HL-60 (cell line): Measurements from ENCODE around the gene IL15.
A peak's percentile ranks its signal among the peaks of the same experiment; 100 is the strongest.

Experiments
- DNase-seq, 2 experiments: peaks; one replicate each; pipeline ENCODE4 v3.0.0-alpha.2; 2010 to 2020; ENCODE audit warnings: low read depth in 1 of 2, low spot score in 1 of 2
- H3K27ac ChIP-seq: fragments of 250-450 bp; sonication (Bioruptor Pico); replicated peaks from 2 replicates; pipeline ENCODE4 v1.5.1; 2020; ENCODE audit warnings: mild to moderate bottlenecking, moderate library complexity
- H3K27me3 ChIP-seq: fragments of 250-450 bp; sonication (Bioruptor Pico); 2 replicates; pipeline ENCODE4 v1.5.1; 2021; ENCODE audit warnings: mild to moderate bottlenecking, moderate library complexity; ENCODE audit not compliant: insufficient read depth, poor library complexity, severe bottlenecking
- H3K4me3 ChIP-seq: replicated peaks from 2 replicates; pipeline ENCODE4 v1.5.1; 2011; ENCODE audit warnings: mild to moderate bottlenecking, control low read depth, low read length; ENCODE audit not compliant: insufficient read depth
- CTCF ChIP-seq: IDR thresholded peaks from one replicate; pipeline ENCODE4 v1.5.1; 2011; ENCODE audit warnings: low read length, control low read depth, inconsistent platforms; ENCODE audit not compliant: insufficient read depth
- GABPA ChIP-seq: IDR thresholded peaks from 2 replicates; pipeline ENCODE4 v1.6.1; 2012; ENCODE audit warnings: low read depth
- POLR2AphosphoS5 ChIP-seq: IDR thresholded peaks from 2 replicates; pipeline ENCODE4 v1.6.1; 2012; ENCODE audit warnings: low read depth
- REST ChIP-seq: IDR thresholded peaks from 2 replicates; pipeline ENCODE4 v1.6.1; 2012; ENCODE audit warnings: low read depth; ENCODE audit not compliant: insufficient replicate concordance
- SPI1 ChIP-seq: IDR thresholded peaks from 2 replicates; pipeline ENCODE4 v1.6.1; 2012; ENCODE audit warnings: low read depth, mild to moderate bottlenecking, borderline replicate concordance

Gene IL15

GRCh38 chr4:141711211-141711610, 74.8 kb downstream of the IL15 start:
- TF ChIP-seq POLR2AphosphoS5 (no peak), CTCF (peak; percentile 25)
- no peak for DNase-seq
- Histone ChIP-seq H3K27ac (no peak overlapping the region), H3K4me3 (no peak overlapping the region), H3K27me3 (no peaks in the 10 kb centered on the region)

- H3K4me3 ChIP-seq = no peak overlapping the region
- no peak for DNase-seq
- TF ChIP-seq GABPA (no peak), REST (no peak), SPI1 (no peak), POLR2AphosphoS5 (no peak), CTCF (no peak)
- H3K27me3 ChIP-seq = no peaks in the 10 kb centered on the region
- no peak overlapping the region for H3K27ac ChIP-seq
These were observed 76.8 kb downstream of the IL15 start for GRCh38 chr4:141713185-141713584.

DNA sequence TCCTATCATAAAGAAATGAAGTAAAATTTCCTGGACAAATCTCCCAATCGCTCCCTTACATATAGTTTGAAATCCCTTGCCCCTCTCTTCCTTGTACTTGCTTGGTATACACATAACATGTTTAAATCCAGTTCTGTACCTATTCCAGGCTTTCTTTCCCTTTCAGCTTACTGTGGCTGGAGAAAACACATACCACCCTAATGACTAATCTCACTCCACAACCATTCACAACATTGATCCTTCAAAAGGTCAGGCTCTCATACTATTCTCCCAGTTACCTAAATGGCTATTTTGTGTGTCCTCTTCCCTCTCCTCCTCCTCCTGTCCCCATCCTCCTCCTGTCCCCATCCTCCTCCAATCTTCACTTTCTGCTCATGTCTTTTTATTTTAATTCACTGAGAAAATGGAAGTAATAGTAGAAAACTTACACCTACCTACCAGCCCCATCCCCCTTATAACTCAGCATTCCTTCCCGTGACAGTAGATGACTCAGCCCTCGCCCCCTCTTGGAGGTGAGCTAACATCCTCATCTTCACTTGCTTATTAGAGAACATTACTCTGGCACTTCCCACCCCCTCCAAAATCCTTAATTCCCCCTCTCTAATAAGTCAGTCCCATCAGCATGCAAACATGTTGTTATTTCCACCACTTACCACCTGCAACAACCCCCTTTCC, 77.5 kb downstream of the IL15 start:
- no peak for DNase-seq
- Histone ChIP-seq H3K4me3 (no peak overlapping the region), H3K27ac (no peak overlapping the region), H3K27me3 (no peaks in the 10 kb centered on the region)
- TF ChIP-seq CTCF (no peak), GABPA (no peak), REST (no peak), SPI1 (no peak), POLR2AphosphoS5 (no peak)

GRCh38 chr4:141719585-141719984, 83.2 kb downstream of the IL15 start:
- no peak overlapping the region for H3K4me3 ChIP-seq
- no peak for DNase-seq
- TF ChIP-seq POLR2AphosphoS5 (no peak), REST (no peak), CTCF (no peak), SPI1 (no peak), GABPA (no peak)
- H3K27me3 ChIP-seq = no peaks in the 10 kb centered on the region
- H3K27ac ChIP-seq = no peak overlapping the region
